ENCODE data around the gene A2M.

The A2M gene

DNA sequence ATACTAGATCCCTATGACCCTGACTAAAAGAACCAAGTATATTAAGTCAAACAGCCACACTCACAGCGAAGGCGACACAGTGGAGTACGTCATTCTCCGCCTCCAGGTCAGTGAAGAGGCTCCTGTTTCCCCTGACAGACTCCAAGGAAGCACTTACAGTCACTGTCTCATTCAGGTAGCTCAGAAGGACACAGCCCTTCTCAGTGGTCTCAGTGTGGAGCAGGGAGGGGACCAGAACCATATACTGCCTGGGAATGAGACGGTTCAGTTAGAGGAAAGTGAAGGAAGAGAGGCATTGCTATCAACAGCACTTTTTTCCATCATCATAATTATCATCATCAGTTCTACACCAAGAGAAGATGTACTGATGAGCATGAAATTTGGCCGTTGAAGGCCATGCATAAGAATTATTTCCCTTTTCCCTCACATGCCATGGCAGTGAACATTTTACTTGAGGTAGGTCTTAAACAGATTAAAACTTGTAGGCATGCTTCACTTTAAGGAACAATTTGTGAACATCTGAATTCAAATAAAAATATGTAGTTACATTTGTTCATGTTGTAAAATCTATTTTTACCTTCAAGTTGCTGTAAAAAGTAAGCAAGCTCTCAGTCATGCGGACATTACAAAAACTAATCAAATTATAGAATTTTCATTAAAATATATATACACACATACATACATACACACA lies 2.3 kb downstream of the A2M start:
- H3K4me3 ChIP-seq (ENCODE audit: severe bottlenecking): no peak overlapping the region
- no peaks in the 10 kb centered on the region for H3K36me3 ChIP-seq (ENCODE audit: low read depth)
- H3K9me3 ChIP-seq (ENCODE audit: severe bottlenecking): no peaks in the 10 kb centered on the region
- ATAC-seq (ENCODE audit: low read depth) (no peak), DNase-seq (ENCODE audit: low spot score) (no peak)
- TF ChIP-seq, protein P1, sequence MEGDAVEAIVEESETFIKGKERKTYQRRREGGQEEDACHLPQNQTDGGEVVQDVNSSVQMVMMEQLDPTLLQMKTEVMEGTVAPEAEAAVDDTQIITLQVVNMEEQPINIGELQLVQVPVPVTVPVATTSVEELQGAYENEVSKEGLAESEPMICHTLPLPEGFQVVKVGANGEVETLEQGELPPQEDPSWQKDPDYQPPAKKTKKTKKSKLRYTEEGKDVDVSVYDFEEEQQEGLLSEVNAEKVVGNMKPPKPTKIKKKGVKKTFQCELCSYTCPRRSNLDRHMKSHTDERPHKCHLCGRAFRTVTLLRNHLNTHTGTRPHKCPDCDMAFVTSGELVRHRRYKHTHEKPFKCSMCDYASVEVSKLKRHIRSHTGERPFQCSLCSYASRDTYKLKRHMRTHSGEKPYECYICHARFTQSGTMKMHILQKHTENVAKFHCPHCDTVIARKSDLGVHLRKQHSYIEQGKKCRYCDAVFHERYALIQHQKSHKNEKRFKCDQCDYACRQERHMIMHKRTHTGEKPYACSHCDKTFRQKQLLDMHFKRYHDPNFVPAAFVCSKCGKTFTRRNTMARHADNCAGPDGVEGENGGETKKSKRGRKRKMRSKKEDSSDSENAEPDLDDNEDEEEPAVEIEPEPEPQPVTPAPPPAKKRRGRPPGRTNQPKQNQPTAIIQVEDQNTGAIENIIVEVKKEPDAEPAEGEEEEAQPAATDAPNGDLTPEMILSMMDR (IDR thresholded peaks at IDR 0.05; ENCODE audit: poor library complexity, severe bottlenecking): no peak
- no peak overlapping the region for H3K27ac ChIP-seq (ENCODE audit: poor library complexity, severe bottlenecking)
- H3K27me3 ChIP-seq (ENCODE audit: insufficient read depth, poor library complexity, severe bottlenecking): no peaks in the 10 kb centered on the region
- H3K4me1 ChIP-seq (ENCODE audit: insufficient read depth, poor library complexity, severe bottlenecking): no peaks in the 10 kb centered on the region

DNA sequence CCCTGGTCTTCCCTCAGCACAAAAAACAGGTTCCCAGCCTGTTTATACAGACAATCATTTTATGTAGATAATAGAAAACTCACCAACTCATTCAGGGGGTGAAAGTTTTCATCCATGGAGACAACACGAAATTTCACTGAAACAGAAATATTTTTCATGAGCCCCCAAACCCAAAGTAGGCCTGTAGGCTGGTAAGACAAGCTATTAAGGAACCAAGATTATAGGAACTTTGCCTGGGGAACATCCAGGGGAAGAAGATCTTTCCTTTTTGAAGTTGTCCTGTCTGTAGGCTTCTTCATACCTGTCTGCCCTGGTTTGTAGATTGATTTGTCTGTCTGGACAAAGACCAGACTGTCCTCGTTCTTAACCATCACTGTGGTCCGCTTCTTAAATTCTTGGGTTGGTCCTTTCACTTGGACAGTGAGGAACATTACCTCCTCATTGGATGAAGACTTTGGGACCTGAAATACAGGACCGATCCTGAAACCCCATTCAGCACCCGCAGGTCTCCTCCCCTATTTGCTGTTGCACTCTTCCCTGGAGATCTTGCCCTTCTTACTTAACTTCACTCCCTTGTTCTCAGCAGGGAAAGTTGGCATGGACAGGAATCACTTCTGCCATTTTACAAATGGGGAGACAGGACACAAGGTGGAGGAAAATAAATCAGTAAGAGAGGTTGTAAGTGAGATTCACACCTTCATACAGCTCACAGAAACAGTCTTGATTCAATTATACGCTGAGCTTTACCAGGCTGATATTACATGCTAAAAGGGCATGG lies 3.5 kb downstream of the A2M start:
- TF ChIP-seq, protein P1 (IDR thresholded peaks at IDR 0.05; ENCODE audit: poor library complexity, severe bottlenecking): no peak
- Histone ChIP-seq H3K4me1 (ENCODE audit: insufficient read depth, poor library complexity, severe bottlenecking) (no peaks in the 10 kb centered on the region), H3K27ac (ENCODE audit: poor library complexity, severe bottlenecking) (no peak overlapping the region), H3K9me3 (ENCODE audit: severe bottlenecking) (no peaks in the 10 kb centered on the region), H3K4me3 (ENCODE audit: severe bottlenecking) (no peak overlapping the region), H3K36me3 (ENCODE audit: low read depth) (no peaks in the 10 kb centered on the region), H3K27me3 (ENCODE audit: insufficient read depth, poor library complexity, severe bottlenecking) (no peaks in the 10 kb centered on the region)
- no peak for ATAC-seq (ENCODE audit: low read depth)
- no peak for DNase-seq (ENCODE audit: low spot score)

DNA sequence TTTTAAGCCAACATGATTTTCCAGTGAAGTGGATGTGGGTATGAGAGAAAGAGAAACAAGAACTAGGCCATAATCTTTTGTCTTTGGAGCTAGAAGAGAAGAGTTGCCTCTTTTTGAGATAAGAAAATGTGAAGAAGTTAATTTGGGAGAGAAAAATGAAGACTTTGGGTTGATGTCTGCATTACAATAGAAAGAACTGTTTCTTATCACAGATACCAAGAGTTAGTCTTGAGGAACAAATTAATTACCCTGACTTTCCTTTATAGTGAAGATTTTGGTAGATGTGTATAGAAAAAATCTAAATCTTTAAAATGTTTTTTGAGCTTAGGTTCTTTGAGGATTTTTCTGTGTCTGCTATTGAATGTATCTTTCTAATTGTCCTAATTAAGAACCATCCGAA lies 4.2 kb downstream of the A2M start:
- Histone ChIP-seq H3K27me3 (ENCODE audit: insufficient read depth, poor library complexity, severe bottlenecking) (no peaks in the 10 kb centered on the region), H3K4me3 (ENCODE audit: severe bottlenecking) (no peak overlapping the region), H3K36me3 (ENCODE audit: low read depth) (no peaks in the 10 kb centered on the region), H3K4me1 (ENCODE audit: insufficient read depth, poor library complexity, severe bottlenecking) (no peaks in the 10 kb centered on the region), H3K27ac (ENCODE audit: poor library complexity, severe bottlenecking) (no peak overlapping the region), H3K9me3 (ENCODE audit: severe bottlenecking) (no peaks in the 10 kb centered on the region)
- TF ChIP-seq, protein P1 (IDR thresholded peaks at IDR 0.05; ENCODE audit: poor library complexity, severe bottlenecking): no peak
- no peak for ATAC-seq (ENCODE audit: low read depth)
- no peak for DNase-seq (ENCODE audit: low spot score)

DNA sequence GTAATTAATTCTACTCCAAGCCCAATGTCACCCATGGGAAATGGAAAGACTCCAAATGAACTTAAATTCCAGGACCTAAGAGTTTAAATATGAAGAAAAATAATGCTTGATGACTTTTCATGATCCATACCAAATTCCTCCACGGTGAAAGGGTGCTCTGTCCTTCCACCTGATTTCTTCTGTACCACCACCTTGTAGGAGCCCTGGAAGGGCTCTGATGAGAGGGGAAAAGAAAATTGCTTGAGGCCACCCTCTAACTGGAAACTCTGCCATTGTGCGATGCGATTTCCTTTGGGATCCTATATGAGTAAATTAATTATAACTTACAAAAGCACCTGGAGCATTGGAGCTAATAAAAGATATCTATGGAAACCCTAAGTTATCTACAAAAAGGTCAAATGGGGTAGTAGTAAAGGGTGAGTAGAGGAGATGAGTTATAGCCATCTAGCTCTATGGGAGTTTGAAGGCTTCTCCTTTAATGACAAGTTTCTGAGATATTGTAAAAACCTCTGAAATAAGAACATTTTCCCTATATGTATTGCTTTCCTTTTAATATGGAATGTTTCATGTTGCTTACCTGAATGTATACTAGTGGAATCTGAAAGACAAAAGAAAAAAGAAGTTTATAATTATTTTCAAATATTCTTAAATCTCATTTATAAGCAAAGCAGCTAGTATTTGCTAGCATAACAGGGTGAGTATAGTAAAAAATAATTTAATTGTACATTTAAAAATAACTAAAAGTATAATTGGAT lies 5.8 kb downstream of the A2M start:
- H3K4me3 ChIP-seq (ENCODE audit: severe bottlenecking): no peak overlapping the region
- no peak overlapping the region for H3K27ac ChIP-seq (ENCODE audit: poor library complexity, severe bottlenecking)
- ATAC-seq (ENCODE audit: low read depth): no peak
- no peaks in the 10 kb centered on the region for H3K36me3 ChIP-seq (ENCODE audit: low read depth)
- no peaks in the 10 kb centered on the region for H3K9me3 ChIP-seq (ENCODE audit: severe bottlenecking)
- no peak for DNase-seq (ENCODE audit: low spot score)
- H3K4me1 ChIP-seq (ENCODE audit: insufficient read depth, poor library complexity, severe bottlenecking): no peaks in the 10 kb centered on the region
- TF ChIP-seq, protein P1 (IDR thresholded peaks at IDR 0.05; ENCODE audit: poor library complexity, severe bottlenecking): no peak
- H3K27me3 ChIP-seq (ENCODE audit: insufficient read depth, poor library complexity, severe bottlenecking): no peaks in the 10 kb centered on the region
